ENCODE measurements around the gene ZNF558.

The ZNF558 gene

GRCh38 chr19:8832132-8833021 is at the start of gene ZNF558, which contains the start of gene MBD3L1:
ZNF558 (minus strand) TSS chr19:8832304; CDS start chr19:8822659, 9,645 bp downstream.
MBD3L1 (plus strand) TSS chr19:8832377; CDS start chr19:8842679, 10,302 bp downstream.
- peak; percentile 61; the same call in 1 of the 2 replicates for TF ChIP-seq CTCF (IDR thresholded peaks at IDR 0.05)

GRCh38 chr19:8881512-8881911 is 49.4 kb upstream of the ZNF558 start:
- TF ChIP-seq CTCF (IDR thresholded peaks at IDR 0.05) = no peak

GRCh38 chr19:8880868-8881488 is 48.9 kb upstream of the ZNF558 start:
- TF ChIP-seq CTCF (IDR thresholded peaks at IDR 0.05) = no peak

GRCh38 chr19:8877854-8878705 is 46.0 kb upstream of the ZNF558 start:
- no peak for TF ChIP-seq CTCF (IDR thresholded peaks at IDR 0.05)

GRCh38 chr19:8866344-8866743 is 34.2 kb upstream of the ZNF558 start:
- TF ChIP-seq CTCF (IDR thresholded peaks at IDR 0.05) = no peak

GRCh38 chr19:8858260-8858659 is 26.2 kb upstream of the ZNF558 start:
- no peak for TF ChIP-seq CTCF (IDR thresholded peaks at IDR 0.05)

GRCh38 chr19:8850488-8850887 is 18.4 kb upstream of the ZNF558 start:
- TF ChIP-seq CTCF (IDR thresholded peaks at IDR 0.05) = no peak

Measured in LNCAP (cell line).